ENCODE data around the gene ACTR3. TPM values are rescaled to one million over a fixed set of nuclear protein-coding genes. Genes with fewer than 3 reads are reported as not detected.
"Not testable (repeated sequence)": the region's sequence is repeated elsewhere in the genome, so short reads cannot be mapped to it uniquely, and the experiment has no call there.

The ACTR3 gene
- total and polyA plus RNA-seq, 10 of the 15 experiments (the other 5 are each of a cell fraction or from before 2014, with no cell fraction given): 79.1 to 616 (median 471) TPM

DNA sequence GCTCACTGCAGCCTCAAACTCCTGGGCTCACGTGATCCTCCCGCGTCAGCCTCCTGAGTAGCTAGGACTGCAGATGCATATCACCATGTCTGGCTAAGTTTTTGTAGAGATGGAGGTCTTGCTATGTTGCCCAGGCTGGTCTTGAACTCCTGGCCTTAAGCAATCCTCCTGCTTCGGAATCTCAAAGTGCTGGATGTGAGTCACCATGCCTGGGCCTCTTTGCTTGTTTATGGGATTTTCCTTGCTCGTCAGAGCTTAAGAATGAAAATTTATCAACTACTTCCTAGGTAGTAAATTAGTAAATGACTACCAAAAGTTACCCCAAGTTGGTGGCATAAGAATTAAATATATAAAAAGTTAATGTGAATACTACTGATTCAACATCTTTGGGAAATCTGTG is 51.0 kb downstream of the ACTR3 start:
- in situ Hi-C loops (cut with MboI): no loop called here
- Histone ChIP-seq H3K27me3 (replicated peaks in 1 of 2; ENCODE audit: control insufficient read depth in 2 of 2, insufficient read depth in 2 of 2, low read length in 1 of 2) (no peaks in the 10 kb centered on the region), H3K4me1 (ENCODE audit: control insufficient read depth, insufficient read depth, low read length) (no peaks in the 10 kb centered on the region), H3K79me2 (ENCODE audit: control insufficient read depth, insufficient read depth, low read length) (peaks cover 5% of the 10 kb centered on the region), H3K4me2 (ENCODE audit: control insufficient read depth, insufficient read depth) (no peak overlapping the region), H2AFZ (ENCODE audit: control insufficient read depth, low read depth, low read length) (no peak overlapping the region), H3K36me3 (ENCODE audit: control insufficient read depth in 2 of 2, insufficient read depth in 2 of 2, low read length in 1 of 2) (peaks cover 4 to 46% of the 10 kb centered on the region in 2 experiments), H4K20me1 (ENCODE audit: control insufficient read depth, insufficient read depth) (no peaks in the 10 kb centered on the region), H3K27ac (ENCODE audit: control insufficient read depth, insufficient read depth) (no peak overlapping the region), H3K9me3 (replicated peaks; ENCODE audit: control insufficient read depth, insufficient read depth, low read length) (peaks cover 16% of the 10 kb centered on the region), H3K4me3 (no peak overlapping the region), H3K9ac (ENCODE audit: control insufficient read depth, insufficient read depth, low read length) (no peak overlapping the region)
- TF ChIP-seq, protein P1, sequence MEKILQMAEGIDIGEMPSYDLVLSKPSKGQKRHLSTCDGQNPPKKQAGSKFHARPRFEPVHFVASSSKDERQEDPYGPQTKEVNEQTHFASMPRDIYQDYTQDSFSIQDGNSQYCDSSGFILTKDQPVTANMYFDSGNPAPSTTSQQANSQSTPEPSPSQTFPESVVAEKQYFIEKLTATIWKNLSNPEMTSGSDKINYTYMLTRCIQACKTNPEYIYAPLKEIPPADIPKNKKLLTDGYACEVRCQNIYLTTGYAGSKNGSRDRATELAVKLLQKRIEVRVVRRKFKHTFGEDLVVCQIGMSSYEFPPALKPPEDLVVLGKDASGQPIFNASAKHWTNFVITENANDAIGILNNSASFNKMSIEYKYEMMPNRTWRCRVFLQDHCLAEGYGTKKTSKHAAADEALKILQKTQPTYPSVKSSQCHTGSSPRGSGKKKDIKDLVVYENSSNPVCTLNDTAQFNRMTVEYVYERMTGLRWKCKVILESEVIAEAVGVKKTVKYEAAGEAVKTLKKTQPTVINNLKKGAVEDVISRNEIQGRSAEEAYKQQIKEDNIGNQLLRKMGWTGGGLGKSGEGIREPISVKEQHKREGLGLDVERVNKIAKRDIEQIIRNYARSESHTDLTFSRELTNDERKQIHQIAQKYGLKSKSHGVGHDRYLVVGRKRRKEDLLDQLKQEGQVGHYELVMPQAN (conservative IDR thresholded peaks at IDR 0.05): no peak
- TF ChIP-seq SIN3A (IDR thresholded peaks at IDR 0.05; ENCODE audit: low read depth, low read length): no peak
- TF ChIP-seq POLR2AphosphoS5 (IDR thresholded peaks at IDR 0.05; ENCODE audit: low read length): peak; percentile 53; the same call in 1 of the 2 replicates
- no peak for TF ChIP-seq ZNF622 (IDR thresholded peaks at IDR 0.05)
- POLR2A ChIA-PET: interaction anchor here (1.1 kb wide), 1 partner anchor 69 kb away, joined by 3 read pairs; no protein-coding TSS in a partner anchor
- intact Hi-C loops (cut with micrococcal nuclease; ENCODE audit: unreplicated experiment): no loop called here
- DNase-seq (ENCODE audit: low read depth, low spot score): no peak
- FAIRE-seq: no peak
- no peak for ATAC-seq
- 84% methylated on average over 5 of the region's 5 CpGs for WGBS (ENCODE audit: insufficient coverage, insufficient replicate concordance, low lambda C conversion rate, missing lambda C conversion rate)
- CTCF ChIA-PET: no interaction called here
- RAD21 ChIA-PET (ENCODE audit: unreplicated experiment): no interaction called here
- SMC1A ChIA-PET (ENCODE audit: uncharacterized antibody, unreplicated experiment): interaction anchor here (0.6 kb wide), 1 partner anchor 59 kb away, joined by 3 read pairs; no protein-coding TSS in a partner anchor
- no TSS peak for BruUV-seq (replicated peaks)

DNA sequence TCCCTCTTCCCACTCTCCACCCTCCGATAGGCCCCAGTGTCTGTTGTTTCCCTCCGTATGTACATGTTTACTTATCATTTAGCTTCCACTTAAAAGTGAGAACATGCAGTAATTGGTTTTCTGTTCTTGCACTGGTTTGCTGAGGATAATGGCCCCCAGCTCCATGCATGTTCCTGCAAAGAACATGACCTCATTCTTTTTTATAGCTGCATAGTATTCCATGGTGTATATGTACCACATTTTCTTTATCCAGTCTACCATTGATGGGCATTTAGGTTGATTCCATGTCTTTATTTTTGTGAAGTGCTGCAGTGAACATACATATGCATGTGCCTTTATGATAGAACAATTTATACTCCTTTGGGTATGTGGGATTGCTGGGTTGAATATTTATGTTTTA is 55.9 kb downstream of the ACTR3 start:
- not testable (repeated sequence) for BruUV-seq (replicated peaks)

DNA sequence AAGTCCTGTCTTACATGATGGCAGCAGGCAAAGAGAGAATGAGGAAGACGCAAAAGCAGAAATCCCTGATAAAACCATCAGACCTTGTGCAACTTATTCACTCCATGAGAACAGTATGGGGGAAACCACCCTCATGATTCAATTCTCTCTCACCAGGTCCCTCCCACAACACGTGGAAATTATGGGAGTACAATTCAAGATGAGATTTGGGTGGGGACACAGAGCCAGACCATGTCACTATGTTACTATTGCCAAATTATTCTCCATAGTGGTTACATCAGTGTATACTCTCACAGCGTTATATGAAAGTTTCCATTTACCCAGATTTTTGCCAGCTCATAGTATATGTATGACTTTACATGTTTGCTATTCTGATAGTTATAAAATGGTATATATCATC is 61.0 kb downstream of the ACTR3 start:
- 54% methylated on average over 3 of the region's 3 CpGs for WGBS (ENCODE audit: insufficient coverage, insufficient replicate concordance, low lambda C conversion rate, missing lambda C conversion rate)
- H3K4me1 ChIP-seq (ENCODE audit: control insufficient read depth, insufficient read depth, low read length); H3K9me3 ChIP-seq (replicated peaks; ENCODE audit: control insufficient read depth, insufficient read depth, low read length); in situ Hi-C loops (cut with MboI); H3K79me2 ChIP-seq (ENCODE audit: control insufficient read depth, insufficient read depth, low read length); FAIRE-seq; intact Hi-C loops (cut with micrococcal nuclease; ENCODE audit: unreplicated experiment); RAD21 ChIA-PET (ENCODE audit: unreplicated experiment); H3K27me3 ChIP-seq (replicated peaks in 1 of 2; ENCODE audit: control insufficient read depth in 2 of 2, insufficient read depth in 2 of 2, low read length in 1 of 2); H3K27ac ChIP-seq (ENCODE audit: control insufficient read depth, insufficient read depth); H4K20me1 ChIP-seq (ENCODE audit: control insufficient read depth, insufficient read depth); H3K4me3 ChIP-seq; H3K4me2 ChIP-seq (ENCODE audit: control insufficient read depth, insufficient read depth); H2AFZ ChIP-seq (ENCODE audit: control insufficient read depth, low read depth, low read length); H3K9ac ChIP-seq (ENCODE audit: control insufficient read depth, insufficient read depth, low read length); BruUV-seq (replicated peaks); DNase-seq (ENCODE audit: low read depth, low spot score); ATAC-seq: not testable (repeated sequence)
- CTCF ChIA-PET: interaction anchor here (1.9 kb wide), 1 partner anchor 15 kb away, joined by 7 read pairs; no protein-coding TSS in a partner anchor
- POLR2A ChIA-PET: interaction anchor here (0.6 to 1.0 kb wide), 2 partner anchors 51 to 256 kb away, joined by 3 to 5 read pairs; no protein-coding TSS in a partner anchor
- SMC1A ChIA-PET (ENCODE audit: uncharacterized antibody, unreplicated experiment): interaction anchor here (1.1 to 2.1 kb wide), 4 partner anchors 8 to 217 kb away, joined by 3 to 7 read pairs (median 4); no protein-coding TSS in a partner anchor
- peaks cover 9 to 44% of the 10 kb centered on the region in 2 experiments for H3K36me3 ChIP-seq (ENCODE audit: control insufficient read depth in 2 of 2, insufficient read depth in 2 of 2, low read length in 1 of 2)

More for the DNA sequence above, 55.9 kb downstream of the ACTR3 start:
- H3K27ac ChIP-seq (ENCODE audit: control insufficient read depth, insufficient read depth); in situ Hi-C loops (cut with MboI); FAIRE-seq; H3K27me3 ChIP-seq (replicated peaks in 1 of 2; ENCODE audit: control insufficient read depth in 2 of 2, insufficient read depth in 2 of 2, low read length in 1 of 2); ATAC-seq; intact Hi-C loops (cut with micrococcal nuclease; ENCODE audit: unreplicated experiment); H3K9me3 ChIP-seq (replicated peaks; ENCODE audit: control insufficient read depth, insufficient read depth, low read length); H3K9ac ChIP-seq (ENCODE audit: control insufficient read depth, insufficient read depth, low read length); H3K4me3 ChIP-seq; RAD21 ChIA-PET (ENCODE audit: unreplicated experiment); H4K20me1 ChIP-seq (ENCODE audit: control insufficient read depth, insufficient read depth); H3K4me1 ChIP-seq (ENCODE audit: control insufficient read depth, insufficient read depth, low read length); DNase-seq (ENCODE audit: low read depth, low spot score); H3K4me2 ChIP-seq (ENCODE audit: control insufficient read depth, insufficient read depth); H3K79me2 ChIP-seq (ENCODE audit: control insufficient read depth, insufficient read depth, low read length); H2AFZ ChIP-seq (ENCODE audit: control insufficient read depth, low read depth, low read length): not testable (repeated sequence)
- 100% methylated on average over 2 of the region's 2 CpGs for WGBS (ENCODE audit: insufficient coverage, insufficient replicate concordance, low lambda C conversion rate, missing lambda C conversion rate)
- POLR2A ChIA-PET: interaction anchor here (0.6 to 1.2 kb wide), 2 partner anchors 32 to 35 kb away, joined by 3 to 4 read pairs; no protein-coding TSS in a partner anchor
- 0 out of 2 replicates have a peak, but pooled peaks have one; percentile 22 for TF ChIP-seq POLR2AphosphoS5 (IDR thresholded peaks at IDR 0.05; ENCODE audit: low read length)
- CTCF ChIA-PET: interaction anchor here (1.0 to 3.0 kb wide), 3 partner anchors 20 to 250 kb away, joined by 3 to 11 read pairs (median 3); no protein-coding TSS in a partner anchor
- peaks cover 9 to 49% of the 10 kb centered on the region in 2 experiments for H3K36me3 ChIP-seq (ENCODE audit: control insufficient read depth in 2 of 2, insufficient read depth in 2 of 2, low read length in 1 of 2)
- SMC1A ChIA-PET (ENCODE audit: uncharacterized antibody, unreplicated experiment): interaction anchor here (1.1 to 2.3 kb wide), 8 partner anchors 8 to 189 kb away, joined by 3 to 7 read pairs (median 4); partner anchors contain the start of genes ACTR3 and SLC35F5
